Endothelial cell of umbilical vein (primary cell): ENCODE results near the gene C1QA. TPM values are rescaled to one million over a fixed set of nuclear protein-coding genes. Genes with fewer than 3 reads are reported as not detected.

Experiments used
- BruUV-seq: library from RNA; stranded (reverse); fragments of 400-500 nt; replicated peaks from 2 replicates; lab custom pipeline; 2021; lab: Mats Ljungman, UMichigan
- CTCF ChIA-PET: fragments of 300-600, 350-600 bp; sonication (Branson Sonifier 250); formaldehyde crosslinking; loops from one replicate; lab custom pipeline; 2021; ENCODE audit warnings: antibody characterized with exemption, inconsistent platforms; lab: Charles Lee
- POLR2A ChIA-PET: fragments of 300-600, 350-600 bp; sonication (Branson Sonifier 250); formaldehyde crosslinking; loops from one replicate; lab custom pipeline; 2021; ENCODE audit warnings: antibody characterized with exemption, inconsistent platforms; lab: Charles Lee
- DNase-seq: peaks from one replicate; pipeline ENCODE4 v3.0.0-alpha.2; 2011; ENCODE audit warnings: low read depth, low spot score
- FAIRE-seq: peaks from 2 replicates; lab custom pipeline; 2011; peaks lifted over from hg19 to GRCh38; lab: Jason Lieb, UNC
- H2AFZ ChIP-seq: 2 replicates; pipeline ENCODE4 v1.6.0; 2012; ENCODE audit warnings: low read depth, low read length, control low read depth, inconsistent platforms
- H3K27ac ChIP-seq: 2 replicates; pipeline ENCODE4 v1.5.1; 2011; ENCODE audit warnings: low read depth, mild to moderate bottlenecking, control low read depth, low read length, moderate library complexity; ENCODE audit not compliant: insufficient read depth
- H3K27me3 ChIP-seq, 2 experiments: 2 replicates each; pipeline versions ENCODE4 v1.6.0 to v1.6.1; 2011; ENCODE audit warnings: low read length in 2 of 2, mixed read lengths in 1 of 2; ENCODE audit not compliant: control insufficient read depth in 2 of 2, insufficient read depth in 2 of 2
- H3K36me3 ChIP-seq, 2 experiments: 2 replicates in 1 of 2; 3 replicates in 1 of 2; pipeline ENCODE4 v1.5.1; 2011; ENCODE audit warnings: low read length in 2 of 2, mild to moderate bottlenecking in 1 of 2, moderate library complexity in 1 of 2; ENCODE audit not compliant: control insufficient read depth in 2 of 2, insufficient read depth in 2 of 2; ENCODE audit errors: extremely low read depth in 1 of 2
- H3K4me1 ChIP-seq: 3 replicates; pipeline ENCODE4 v1.5.1; 2011; ENCODE audit warnings: mild to moderate bottlenecking, low read length; ENCODE audit not compliant: control insufficient read depth, insufficient read depth; ENCODE audit errors: extremely low read depth
- H3K4me2 ChIP-seq: 2 replicates; pipeline ENCODE4 v1.6.1; 2011; ENCODE audit warnings: low read length, control low read depth, mixed read lengths; ENCODE audit not compliant: insufficient read depth
- H3K4me3 ChIP-seq, 3 experiments: fragments of 200-600 bp in 1 of 3; sonication (generic), shearing (Covaris generic) in 1 of 3; replicated peaks in 1 of 3; 2 replicates each; pipeline ENCODE4 v1.5.1; 2011 to 2016; ENCODE audit warnings: control low read depth in 3 of 3, low read length in 3 of 3, mild to moderate bottlenecking in 2 of 3, inconsistent platforms in 1 of 3, low read depth in 1 of 3, moderate library complexity in 1 of 3; ENCODE audit not compliant: insufficient read depth in 1 of 3
- H3K79me2 ChIP-seq: 2 replicates; pipeline ENCODE4 v1.6.0; 2012; ENCODE audit warnings: low read length, inconsistent platforms; ENCODE audit not compliant: control insufficient read depth, insufficient read depth
- H3K9ac ChIP-seq: replicated peaks from 2 replicates; pipeline ENCODE3; 2011; ENCODE audit warnings: low read length, control low read depth; ENCODE audit not compliant: insufficient read depth; ENCODE audit errors: extremely low read depth
- H3K9me1 ChIP-seq: replicated peaks from 3 replicates; pipeline ENCODE4 v1.6.0; 2011; ENCODE audit warnings: mild to moderate bottlenecking, low read length; ENCODE audit not compliant: control insufficient read depth, insufficient read depth; ENCODE audit errors: extremely low read depth
- H3K9me3 ChIP-seq: replicated peaks from 2 replicates; pipeline ENCODE4 v1.5.1; 2012; ENCODE audit warnings: low read length, inconsistent platforms; ENCODE audit not compliant: control insufficient read depth, insufficient read depth
- H4K20me1 ChIP-seq: replicated peaks from 2 replicates; pipeline ENCODE3; 2011; ENCODE audit warnings: mild to moderate bottlenecking, low read length; ENCODE audit not compliant: control insufficient read depth, insufficient read depth; ENCODE audit errors: extremely low read depth
- CTCF ChIP-seq, 2 donors: IDR thresholded peaks; 1 replicate in 1 of 2; 2 replicates in 1 of 2; pipeline ENCODE4 v1.5.1; 2011; ENCODE audit warnings: low read length in 2 of 2, mild to moderate bottlenecking in 2 of 2, moderate library complexity in 2 of 2, control low read depth in 1 of 2, inconsistent platforms in 1 of 2, low read depth in 1 of 2; ENCODE audit not compliant: insufficient read depth in 1 of 2; ENCODE audit errors: extremely low read depth in 1 of 2
- EZH2 ChIP-seq: IDR thresholded peaks from 2 replicates; pipeline ENCODE4 v1.6.1; 2012; ENCODE audit warnings: borderline replicate concordance, low read depth, mild to moderate bottlenecking, moderate library complexity, low read length, inconsistent platforms; ENCODE audit not compliant: severe bottlenecking
- FOS ChIP-seq: IDR thresholded peaks from 2 replicates; pipeline ENCODE4 v1.6.1; 2011; ENCODE audit warnings: mild to moderate bottlenecking, low read length, moderate library complexity, borderline replicate concordance; ENCODE audit not compliant: insufficient read depth
- GATA2 ChIP-seq: IDR thresholded peaks from 2 replicates; pipeline ENCODE4 v1.7.0; 2011; ENCODE audit warnings: low read depth, mild to moderate bottlenecking, moderate library complexity, mixed read lengths, low read length; ENCODE audit not compliant: insufficient read length, insufficient read depth
- JUN ChIP-seq: IDR thresholded peaks from 2 replicates; pipeline ENCODE4 v1.6.1; 2011; ENCODE audit warnings: borderline replicate concordance, low read depth; ENCODE audit not compliant: insufficient read length, insufficient read depth
- MYC ChIP-seq: IDR thresholded peaks from one replicate; pipeline ENCODE4 v1.6.1; 2011; ENCODE audit warnings: mild to moderate bottlenecking, low read depth, low read length
- POLR2A ChIP-seq: IDR thresholded peaks from 2 replicates; pipeline ENCODE4 v1.6.1; 2012; ENCODE audit warnings: low read depth, mild to moderate bottlenecking, control low read depth, low read length
- POLR2AphosphoS5 ChIP-seq: IDR thresholded peaks from 2 replicates; pipeline ENCODE4 v1.6.1; 2012; ENCODE audit warnings: low read depth, mild to moderate bottlenecking, control low read depth, low read length, moderate library complexity; ENCODE audit not compliant: insufficient read depth
- dilution Hi-C: fragments of 300-500 bp; cut with MboI; formaldehyde crosslinking; loops from one replicate; pipeline ENCODE4 v1.15.0; 2019; ENCODE audit warnings: low sequenced_read_pairs; ENCODE audit not compliant: extremely low pct_ligation_motif_present
- intact Hi-C: fragments of 100-400 bp; cut with micrococcal nuclease; formaldehyde crosslinking; loops from one replicate; pipeline ENCODE4 v1.10.0; 2022
- microRNA-seq: library from miRNA; unstranded; fragments of <30 nt; microRNA quantifications from one replicate; pipeline ENCODE4 v1.2.0, GENCODE V29; 2021; ENCODE audit warnings: borderline number of aligned reads, borderline replicate concordance
- polyA plus RNA-seq, 4 experiments: library from polyadenylated mRNA; depleted of rRNA in 3 of 4; stranded (reverse) in 3 of 4; unstranded in 1 of 4; fragments of >200 nt; gene quantifications; 2 replicates each; pipeline versions ENCODE4 v1.2.1 to v1.2.3, GENCODE V29; 2011 to 2012; ENCODE audit warnings: missing spikeins in 1 of 4
- small RNA-seq: library from RNA; depleted of rRNA; stranded (forward); fragments of <200 nt; gene quantifications from one replicate; pipeline ENCODE3, GENCODE V24; 2012; ENCODE audit warnings: low replicate concordance, low read depth; ENCODE audit not compliant: insufficient read depth, insufficient read length
- total RNA-seq: library from RNA; stranded (reverse); gene quantifications from 2 replicates; pipeline ENCODE4 v1.2.3, GENCODE V29; 2021
- TF ChIP-seq, protein P1 (sequence below): IDR thresholded peaks from 2 replicates; pipeline ENCODE4 v1.6.1; 2011; ENCODE audit not compliant: insufficient read depth, insufficient read length

Gene C1QA
- total and polyA plus RNA-seq, 2 donors (not counting 3 experiments of a cell fraction or from before 2014, with no cell fraction given) = not detected

GRCh38 chr1:22688466-22688865 lies 52.0 kb downstream of the C1QA start:
- Histone ChIP-seq H3K9me3 (no peaks in the 10 kb centered on the region), H3K4me3 (no peak overlapping the region), H3K79me2 (no peaks in the 10 kb centered on the region), H3K27me3 (peaks cover 3 to 4% of the 10 kb centered on the region in 2 experiments), H3K36me3 (no peaks in the 10 kb centered on the region), H3K9ac (no peak overlapping the region), H2AFZ (no peak overlapping the region), H3K4me1 (peaks cover 6% of the 10 kb centered on the region), H3K27ac (no peak overlapping the region), H4K20me1 (no peaks in the 10 kb centered on the region), H3K4me2 (no peak overlapping the region), H3K9me1 (no peaks in the 10 kb centered on the region)
- BruUV-seq = no TSS peak
- FAIRE-seq (peak; percentile 59), DNase-seq (no peak)
- TF ChIP-seq POLR2AphosphoS5 (no peak), CTCF (IDR thresholded peaks at IDR 0.05; ENCODE audit: extremely low read depth in 1 of 2, insufficient read depth in 1 of 2, low read depth in 1 of 2, low read length in 2 of 2) (no peak), FOS (no peak), JUN (no peak), MYC (no peak), POLR2A (no peak), GATA2 (no peak), EZH2 (no peak)
- TF ChIP-seq, protein P1, sequence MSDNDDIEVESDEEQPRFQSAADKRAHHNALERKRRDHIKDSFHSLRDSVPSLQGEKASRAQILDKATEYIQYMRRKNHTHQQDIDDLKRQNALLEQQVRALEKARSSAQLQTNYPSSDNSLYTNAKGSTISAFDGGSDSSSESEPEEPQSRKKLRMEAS = no peak
- ChIA-PET POLR2A (no interaction called here), CTCF (interaction anchor here (1.2 to 1.7 kb wide), 4 partner anchors 14 to 242 kb away, joined by 4 to 9 read pairs (median 4); no protein-coding TSS in a partner anchor)
- dilution Hi-C loops (no loop called here), intact Hi-C loops (no loop called here)

Small RNAs within 50 kb of the gene (microRNA-seq; reads per million reads assigned to microRNA genes)
- not detected for gene MIR6127

Small RNAs within 50 kb of the gene (small RNA-seq; reads per million reads assigned to genes)
- gene MIR6127 = not detected

Other genes with a start within 250 kb of the C1QA start
- 20.8 and 21.3 TPM in 2 replicates for gene ZBTB40, start 184.8 kb upstream of the C1QA start, total RNA-seq
- gene ZBTB40, start 184.8 kb upstream of the C1QA start, polyA plus RNA-seq = 10.5 and 12.3 TPM in 2 replicates
- gene EPHA8, start 73.1 kb upstream of the C1QA start, total RNA-seq = not detected in 2 replicates
- gene EPHA8, start 73.1 kb upstream of the C1QA start, polyA plus RNA-seq = not detected in 2 replicates
- gene C1QC, start 7.0 kb downstream of the C1QA start, total RNA-seq = not detected in 2 replicates
- gene C1QC, start 7.0 kb downstream of the C1QA start, polyA plus RNA-seq = not detected in 2 replicates
- gene C1QB, start 16.6 kb downstream of the C1QA start, total RNA-seq = not detected in 2 replicates
- gene C1QB, start 16.6 kb downstream of the C1QA start, polyA plus RNA-seq = not detected in 2 replicates
- 69.1 and 69.5 TPM in 2 replicates for gene EPHB2, start 74.2 kb downstream of the C1QA start, total RNA-seq
- gene EPHB2, start 74.2 kb downstream of the C1QA start, polyA plus RNA-seq = 46.0 and 50.8 TPM in 2 replicates